Activated CD8-positive, alpha-beta memory T cell treated with anti-CD3 and anti-CD28 coated beads for 36 hours (primary cell): Measurements from ENCODE around the gene NR2C2AP. TPM values are rescaled to one million over a fixed set of nuclear protein-coding genes. Genes with fewer than 3 reads are reported as not detected.

Source experiments
- CTCF ChIA-PET: fragments of 350-600 bp; sonication (Branson Sonifier 250); formaldehyde crosslinking; loops from one replicate; lab custom pipeline; 2021; ENCODE audit warnings: antibody characterized with exemption; lab: Charles Lee
- POLR2A ChIA-PET: fragments of 350-600 bp; sonication (Branson Sonifier 250); formaldehyde crosslinking; loops from one replicate; lab custom pipeline; 2021; ENCODE audit warnings: antibody characterized with exemption; lab: Charles Lee
- total RNA-seq, 2 experiments: library from RNA; stranded (reverse); gene quantifications; one replicate each; pipeline ENCODE4 v1.2.3, GENCODE V29; 2021

The NR2C2AP gene, protein sequence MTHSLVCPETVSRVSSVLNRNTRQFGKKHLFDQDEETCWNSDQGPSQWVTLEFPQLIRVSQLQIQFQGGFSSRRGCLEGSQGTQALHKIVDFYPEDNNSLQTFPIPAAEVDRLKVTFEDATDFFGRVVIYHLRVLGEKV
- 10 to 100 TPM; 57.0 to 57.3 TPM for total RNA-seq

DNA sequence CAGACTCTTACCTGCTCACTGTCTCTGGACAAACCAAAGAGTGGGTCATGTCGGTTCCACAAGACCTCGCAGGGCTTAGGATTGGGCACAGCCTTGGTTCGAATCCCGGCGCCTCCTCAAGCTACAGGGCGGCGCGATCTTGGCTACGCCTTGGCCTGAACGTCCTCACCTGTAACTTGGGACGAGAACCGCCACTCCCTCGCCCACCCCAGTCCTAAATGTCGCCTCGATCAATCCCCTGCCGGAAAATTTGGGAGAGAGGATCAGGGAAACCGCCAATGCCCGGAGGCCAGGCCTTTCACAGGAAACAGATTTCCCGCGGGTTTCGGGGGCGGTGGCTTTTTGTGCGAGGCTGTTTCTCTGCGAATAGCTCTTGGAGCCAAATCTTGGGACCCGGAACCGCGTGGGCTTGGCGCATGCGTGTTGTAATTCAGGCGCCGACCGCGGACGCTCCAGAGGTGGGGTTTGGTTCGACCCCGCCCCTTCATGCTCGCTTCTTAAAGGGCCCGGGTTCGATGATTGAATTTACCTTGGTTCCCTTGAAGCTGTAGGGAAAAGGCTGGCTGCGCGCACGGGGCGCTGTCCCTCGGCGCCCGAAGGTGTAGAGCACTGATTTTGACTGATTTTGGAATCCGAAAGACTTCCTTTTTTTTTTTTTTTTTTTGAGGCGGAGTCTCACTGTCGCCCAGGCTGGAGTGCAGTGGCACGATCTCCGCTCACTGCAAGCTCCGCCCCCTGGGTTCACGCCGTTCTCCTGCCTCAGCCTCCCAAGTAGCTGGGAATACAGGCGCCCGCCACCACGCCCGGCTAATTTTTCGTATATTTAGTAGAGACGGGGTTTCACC lies at the start of gene NR2C2AP:
NR2C2AP (minus strand) TSS at position 403 of the 845 bp plus-strand sequence; CDS start at position 49, 354 bp downstream.
- CTCF ChIA-PET, result interaction anchor here (0.7 to 2.5 kb wide), 8 partner anchors 8 to 151 kb away, joined by 3 to 8 read pairs (median 4); partner anchors contain the start of genes BORCS8 and MEF2B
- POLR2A ChIA-PET, result interaction anchor here (0.6 to 1.2 kb wide), 7 partner anchors 10 to 711 kb away, joined by 3 to 15 read pairs (median 3); partner anchors contain the start of gene BORCS8

DNA sequence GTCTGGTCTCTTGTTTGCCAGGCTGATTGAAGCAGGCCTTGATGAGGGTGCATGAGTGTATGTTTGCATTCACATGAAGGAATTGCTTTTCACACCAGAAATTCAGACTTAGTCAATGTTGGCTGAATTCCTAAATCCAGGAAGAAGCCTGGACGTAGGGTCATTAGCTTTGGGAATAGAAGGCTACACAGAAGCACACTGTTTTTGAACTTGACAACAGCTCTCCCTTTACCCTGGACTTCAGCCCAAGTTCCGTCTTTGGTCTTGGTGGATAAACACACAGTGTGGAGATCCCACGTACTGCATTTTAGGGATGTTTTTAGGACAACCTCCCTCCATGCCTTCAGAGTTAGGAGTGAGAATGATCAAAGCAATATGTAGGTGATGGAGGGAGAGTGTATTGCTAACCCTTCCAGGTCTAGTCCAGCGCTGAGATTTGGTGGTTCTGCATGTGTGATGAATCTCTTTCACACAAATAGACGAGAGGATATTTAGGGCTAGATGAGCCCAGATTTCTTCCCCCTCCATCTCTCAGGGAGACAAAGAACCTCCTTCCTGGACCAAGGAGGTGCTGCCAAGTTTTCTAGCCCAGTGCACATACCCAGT lies 47.1 kb upstream of the NR2C2AP start:
- CTCF ChIA-PET, result no interaction called here

DNA sequence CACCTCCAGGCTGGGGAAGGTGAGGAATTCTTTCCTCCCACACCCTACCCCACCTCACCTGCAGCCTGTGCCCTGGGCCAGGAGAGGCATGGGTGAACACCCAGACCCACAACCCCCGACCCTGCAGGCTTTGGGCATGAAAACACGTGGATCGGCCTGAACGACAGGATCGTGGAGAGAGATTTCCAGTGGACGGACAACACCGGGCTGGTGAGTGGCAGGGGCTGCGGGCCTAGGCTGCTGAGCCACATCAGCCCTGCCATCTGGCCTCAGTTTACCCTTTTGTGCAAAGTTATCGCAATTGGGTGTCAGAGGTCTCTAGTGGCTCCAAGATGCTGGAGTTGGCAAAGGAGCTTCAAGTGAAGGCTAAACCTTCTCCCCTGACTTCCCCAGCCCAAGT lies 37.3 kb upstream of the NR2C2AP start:
- ChIA-PET POLR2A (no interaction called here), CTCF (no interaction called here)

More for the DNA sequence above, 47.1 kb upstream of the NR2C2AP start:
- POLR2A ChIA-PET, result no interaction called here

DNA sequence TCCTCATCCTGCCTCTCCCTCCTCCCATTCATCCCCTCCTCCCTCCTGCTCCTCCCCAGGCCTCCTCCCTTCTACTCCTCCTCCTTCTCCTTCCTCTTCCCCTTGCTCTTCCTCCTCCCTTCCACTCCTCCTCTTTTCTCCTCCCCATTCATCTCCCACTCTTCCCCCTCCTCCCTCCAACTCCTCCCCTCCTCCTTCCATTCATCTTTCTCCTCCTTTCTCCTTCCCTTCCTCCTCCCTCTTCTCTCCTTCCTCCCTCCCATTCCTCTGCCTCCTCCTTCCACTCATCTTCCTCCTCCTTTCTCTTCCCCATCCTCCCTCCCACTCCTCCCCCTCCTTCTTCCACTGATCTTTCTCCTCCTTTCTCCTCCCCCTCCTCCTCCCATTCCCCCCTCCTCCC lies 36.5 kb upstream of the NR2C2AP start:
- POLR2A ChIA-PET, result no interaction called here
- CTCF ChIA-PET, result no interaction called here

DNA sequence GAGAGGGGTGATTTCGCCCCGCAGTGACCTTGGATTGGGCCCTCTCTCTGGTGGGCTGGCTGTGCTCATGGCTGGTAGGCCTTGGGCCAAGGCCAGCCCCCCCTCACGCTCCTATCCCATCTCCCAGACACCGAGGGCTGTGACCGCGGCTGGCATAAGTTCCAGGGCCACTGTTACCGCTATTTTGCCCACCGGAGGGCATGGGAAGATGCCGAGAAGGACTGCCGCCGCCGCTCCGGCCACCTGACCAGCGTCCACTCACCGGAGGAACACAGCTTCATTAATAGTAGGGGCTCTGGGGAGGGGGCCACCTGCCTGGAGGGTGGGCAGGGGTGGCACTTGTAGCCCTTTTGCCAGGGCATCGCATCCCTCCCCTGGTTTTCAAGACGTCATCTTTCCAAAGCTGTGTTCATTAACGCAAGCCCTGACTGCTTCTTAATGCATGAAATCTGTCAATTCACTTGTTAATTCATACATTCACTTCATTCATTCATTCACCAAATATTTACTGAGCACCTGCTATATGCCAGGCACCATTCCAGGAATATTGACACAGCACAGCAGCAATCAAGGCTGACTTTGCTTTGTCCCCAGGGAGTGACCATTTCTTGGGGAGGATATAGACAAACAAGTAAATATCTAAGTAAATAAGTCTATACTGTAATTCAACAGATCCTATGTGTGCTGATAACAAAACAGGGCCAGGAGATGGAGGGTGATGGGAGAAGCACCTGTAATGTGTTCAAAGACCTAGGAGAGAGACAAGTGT lies 35.1 kb upstream of the NR2C2AP start:
- ChIA-PET POLR2A (no interaction called here), CTCF (no interaction called here)

DNA sequence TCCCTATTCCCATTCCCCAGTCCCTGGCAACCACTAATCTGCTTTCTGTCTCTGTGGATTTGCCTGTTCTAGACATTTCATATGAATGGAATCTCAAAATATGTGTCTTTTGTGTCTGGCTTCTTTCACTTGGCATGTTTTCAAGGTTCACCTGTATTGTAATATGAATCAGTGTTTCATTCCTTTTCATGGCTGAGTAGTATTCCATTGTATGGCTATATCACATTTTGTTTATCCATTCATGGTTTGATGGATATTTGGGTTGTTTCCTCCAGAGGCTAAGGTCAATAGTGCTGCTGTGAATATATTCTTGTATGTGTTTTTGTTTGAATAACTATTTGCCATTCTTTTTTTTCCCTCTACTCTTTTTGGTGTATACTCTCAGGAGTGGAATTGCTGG lies 33.0 kb upstream of the NR2C2AP start:
- CTCF ChIA-PET, result no interaction called here
- POLR2A ChIA-PET, result no interaction called here

DNA sequence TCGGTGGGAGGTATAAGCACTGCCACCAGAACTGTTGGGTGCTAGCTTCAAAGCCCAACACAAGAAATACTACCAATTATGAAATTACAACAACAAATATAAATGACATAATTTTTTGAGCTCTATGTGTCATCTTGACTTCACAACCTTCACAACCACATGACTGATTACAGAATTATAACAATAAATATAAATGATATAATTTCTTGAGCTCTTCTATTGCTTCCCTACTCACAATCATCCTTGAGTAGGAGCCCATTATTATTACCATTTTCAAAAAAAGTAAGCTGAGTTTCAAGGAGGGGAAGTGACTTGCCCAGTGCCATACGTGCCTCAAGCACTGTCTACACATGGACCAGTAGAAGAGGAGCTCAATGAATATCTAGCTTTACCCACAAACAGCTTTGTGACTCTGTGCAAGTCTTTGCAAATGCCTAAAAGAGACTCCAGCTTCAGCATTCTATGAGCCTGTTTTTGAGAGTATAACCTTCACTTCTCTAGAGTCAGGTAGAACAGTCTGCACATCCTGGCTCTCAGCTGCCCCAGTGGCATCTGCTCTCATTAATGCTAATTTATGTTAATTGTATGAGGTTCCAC lies 31.1 kb upstream of the NR2C2AP start:
- POLR2A ChIA-PET, result no interaction called here
- CTCF ChIA-PET, result interaction anchor here (2.3 kb wide), 1 partner anchor 10 kb away, joined by 10 read pairs; no protein-coding TSS in a partner anchor

DNA sequence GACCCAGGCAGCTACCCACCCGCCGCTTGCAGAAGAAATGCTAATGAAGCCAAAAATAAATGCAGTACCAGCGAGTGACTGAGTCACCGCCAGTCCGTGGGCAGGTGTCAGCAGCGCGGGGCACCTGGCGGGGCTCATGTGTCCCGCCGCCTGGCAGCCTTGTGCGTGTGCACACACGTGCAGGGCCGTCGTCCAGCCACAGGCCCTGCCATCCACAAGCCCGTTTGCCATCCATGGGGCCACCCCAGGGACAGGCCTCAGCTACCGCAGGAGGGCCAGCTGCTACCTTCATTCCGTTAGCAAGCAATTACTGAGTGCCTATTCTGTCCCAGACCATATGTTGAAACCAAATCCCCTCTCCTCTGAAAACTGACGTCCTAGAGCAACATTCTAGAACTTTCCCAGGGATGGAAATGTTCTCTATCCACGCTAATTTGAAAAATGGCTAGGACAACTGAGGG lies 29.1 kb upstream of the NR2C2AP start:
- POLR2A ChIA-PET, result no interaction called here
- CTCF ChIA-PET, result no interaction called here

DNA sequence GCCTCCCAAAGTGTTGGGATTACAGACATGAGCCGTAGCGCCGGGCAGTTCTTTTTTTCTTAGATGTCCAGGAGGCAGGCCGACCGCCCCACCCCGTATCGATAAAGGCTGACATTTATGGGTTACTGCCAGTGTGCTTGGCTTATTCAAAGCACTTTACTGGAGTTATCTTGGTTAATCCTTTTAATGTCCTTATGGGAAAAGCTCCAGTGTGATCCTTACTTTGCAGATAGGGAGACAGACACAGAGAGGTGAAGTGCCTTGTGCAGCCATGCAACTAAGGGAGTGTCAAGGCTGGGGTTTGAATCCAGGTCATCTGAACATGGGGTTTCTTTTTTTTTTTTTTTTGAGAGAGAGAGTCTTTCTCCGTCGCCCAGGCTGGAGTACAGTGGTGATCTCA lies 27.8 kb upstream of the NR2C2AP start:
- ChIA-PET CTCF (no interaction called here), POLR2A (no interaction called here)

DNA sequence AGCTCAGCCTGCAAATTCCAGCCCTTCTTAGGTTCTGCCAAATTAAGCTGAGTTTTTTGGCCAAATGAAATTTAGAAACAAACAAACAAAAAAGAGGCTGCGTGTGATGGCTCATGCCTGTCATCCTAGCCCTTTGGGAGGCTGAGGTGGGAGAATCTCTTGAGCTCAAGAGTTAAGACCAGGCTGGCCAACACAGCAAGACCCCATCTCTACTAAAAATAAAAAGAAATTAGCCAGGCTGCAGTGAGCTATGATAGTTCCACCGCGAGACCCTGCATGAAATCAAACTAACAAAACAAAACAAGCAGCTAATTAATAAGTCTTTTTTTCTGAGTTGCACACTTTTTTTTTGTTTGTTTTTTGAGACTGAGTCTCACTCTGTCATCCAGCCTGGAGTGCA lies 26.5 kb upstream of the NR2C2AP start:
- ChIA-PET POLR2A (no interaction called here), CTCF (no interaction called here)

DNA sequence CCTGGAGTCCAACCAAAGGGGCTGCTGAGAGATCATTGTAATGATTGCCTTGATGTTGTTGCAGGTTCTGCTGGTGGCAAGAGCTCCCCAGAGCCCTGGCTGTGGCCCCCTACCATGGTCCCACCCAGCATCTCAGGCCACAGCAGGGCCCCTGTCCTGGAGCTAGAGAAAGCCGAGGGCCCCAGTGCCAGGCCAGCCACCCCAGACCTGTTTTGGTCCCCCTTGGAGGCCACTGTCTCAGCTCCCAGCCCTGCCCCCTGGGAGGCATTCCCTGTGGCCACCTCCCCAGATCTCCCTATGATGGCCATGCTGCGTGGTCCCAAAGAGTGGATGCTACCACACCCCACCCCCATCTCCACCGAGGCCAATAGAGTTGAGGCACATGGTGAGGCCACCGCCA lies 24.0 kb upstream of the NR2C2AP start:
- CTCF ChIA-PET, result interaction anchor here (1.1 kb wide), 1 partner anchor 13 kb away, joined by 4 read pairs; no protein-coding TSS in a partner anchor
- POLR2A ChIA-PET, result no interaction called here

DNA sequence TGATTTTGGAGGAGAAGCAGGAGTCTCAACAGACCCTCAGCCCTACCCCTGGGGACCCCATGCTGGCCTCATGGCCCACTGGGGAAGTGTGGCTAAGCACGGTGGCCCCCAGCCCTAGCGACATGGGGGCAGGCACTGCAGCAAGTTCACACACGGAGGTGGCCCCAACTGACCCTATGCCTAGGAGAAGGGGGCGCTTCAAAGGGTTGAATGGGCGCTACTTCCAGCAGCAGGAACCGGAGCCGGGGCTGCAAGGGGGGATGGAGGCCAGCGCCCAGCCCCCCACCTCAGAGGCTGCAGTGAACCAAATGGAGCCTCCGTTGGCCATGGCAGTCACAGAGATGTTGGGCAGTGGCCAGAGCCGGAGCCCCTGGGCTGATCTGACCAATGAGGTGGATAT lies 23.4 kb upstream of the NR2C2AP start:
- ChIA-PET CTCF (interaction anchor here (1.1 kb wide), 1 partner anchor 13 kb away, joined by 4 read pairs; no protein-coding TSS in a partner anchor), POLR2A (no interaction called here)

DNA sequence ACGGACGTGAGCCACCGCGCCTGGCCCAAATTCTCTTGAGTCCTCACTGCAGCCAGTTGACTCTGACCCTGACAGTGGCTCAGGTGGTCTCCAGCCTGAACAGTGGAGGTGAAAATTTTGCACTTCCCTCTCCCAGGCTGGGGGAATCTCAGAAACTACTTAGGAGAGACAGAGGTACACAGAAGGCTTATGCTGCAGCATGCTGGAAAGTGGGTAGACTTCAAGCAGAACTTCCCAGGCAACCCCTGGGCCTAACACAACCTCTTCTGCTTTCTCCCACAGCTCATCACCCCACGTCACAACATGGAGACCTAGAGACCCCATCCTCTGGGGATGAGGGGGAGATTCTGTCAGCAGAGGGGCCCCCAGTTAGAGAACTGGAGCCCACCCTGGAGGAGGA lies 23.0 kb upstream of the NR2C2AP start:
- ChIA-PET CTCF (interaction anchor here (0.6 to 2.8 kb wide), 3 partner anchors 8 to 178 kb away, joined by 3 to 10 read pairs (median 4); no protein-coding TSS in a partner anchor), POLR2A (no interaction called here)

DNA sequence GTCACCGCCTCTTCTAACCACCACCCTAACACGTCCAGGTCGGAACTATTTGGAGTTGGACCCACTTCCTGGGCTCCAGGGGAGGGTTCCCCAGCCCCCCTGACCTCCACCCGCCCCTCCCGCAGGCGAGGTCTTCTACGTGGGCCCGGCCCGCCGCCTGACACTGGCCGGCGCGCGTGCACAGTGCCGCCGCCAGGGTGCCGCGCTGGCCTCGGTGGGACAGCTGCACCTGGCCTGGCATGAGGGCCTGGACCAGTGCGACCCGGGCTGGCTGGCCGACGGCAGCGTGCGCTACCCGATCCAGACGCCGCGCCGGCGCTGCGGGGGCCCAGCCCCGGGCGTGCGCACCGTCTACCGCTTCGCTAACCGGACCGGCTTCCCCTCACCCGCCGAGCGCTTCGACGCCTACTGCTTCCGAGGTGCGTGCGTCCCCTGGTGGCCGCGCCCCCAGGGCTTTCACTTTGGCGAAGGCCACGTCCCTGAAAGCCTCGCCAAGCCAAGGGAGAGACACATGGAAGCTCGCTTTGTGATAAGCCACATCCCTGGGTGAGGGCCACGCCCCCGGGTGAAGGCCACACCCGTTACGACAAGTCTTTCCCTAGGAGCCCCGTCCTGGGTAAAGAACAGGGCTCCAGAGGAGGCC lies 21.8 kb upstream of the NR2C2AP start:
- ChIA-PET POLR2A (interaction anchor here (0.7 to 1.1 kb wide), 3 partner anchors 12 to 22 kb away, joined by 3 read pairs; partner anchors contain the start of gene NR2C2AP), CTCF (interaction anchor here (0.6 to 2.8 kb wide), 5 partner anchors 10 to 79 kb away, joined by 3 to 10 read pairs (median 3); no protein-coding TSS in a partner anchor)

DNA sequence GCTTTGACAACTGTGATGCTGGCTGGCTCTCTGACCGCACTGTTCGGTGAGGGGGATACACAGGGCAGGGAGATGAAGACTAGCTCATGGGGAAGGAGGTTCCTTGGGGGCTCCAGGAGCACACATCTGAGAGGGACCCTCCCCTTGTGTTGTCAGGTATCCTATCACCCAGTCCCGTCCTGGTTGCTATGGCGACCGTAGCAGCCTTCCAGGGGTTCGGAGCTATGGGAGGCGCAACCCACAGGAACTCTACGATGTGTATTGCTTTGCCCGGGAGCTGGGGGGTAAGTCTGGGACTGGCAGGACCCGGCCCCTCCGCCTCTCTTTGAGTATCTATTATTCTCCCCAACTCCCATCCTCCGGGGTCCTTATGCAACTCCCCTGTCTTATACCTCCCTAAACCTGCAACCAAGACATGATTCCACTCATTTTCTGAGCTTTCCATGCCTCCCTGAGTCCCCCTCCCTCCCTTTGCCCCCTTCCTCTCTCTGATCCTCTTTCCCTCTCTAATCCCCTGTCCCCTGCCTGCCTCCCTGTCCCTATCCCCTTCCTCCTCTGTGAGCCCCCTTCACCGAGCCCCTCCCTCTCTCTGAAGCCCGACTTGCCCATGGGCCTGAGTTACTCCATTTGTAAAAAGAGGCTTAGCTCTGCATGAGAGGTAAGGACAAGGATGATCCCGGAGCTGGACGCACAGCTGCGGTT lies 21.1 kb upstream of the NR2C2AP start:
- ChIA-PET POLR2A (interaction anchor here (0.7 to 1.1 kb wide), 3 partner anchors 11 to 22 kb away, joined by 3 read pairs; partner anchors contain the start of gene NR2C2AP), CTCF (interaction anchor here (1.3 to 2.8 kb wide), 3 partner anchors 10 to 78 kb away, joined by 3 to 10 read pairs (median 3); no protein-coding TSS in a partner anchor)

DNA sequence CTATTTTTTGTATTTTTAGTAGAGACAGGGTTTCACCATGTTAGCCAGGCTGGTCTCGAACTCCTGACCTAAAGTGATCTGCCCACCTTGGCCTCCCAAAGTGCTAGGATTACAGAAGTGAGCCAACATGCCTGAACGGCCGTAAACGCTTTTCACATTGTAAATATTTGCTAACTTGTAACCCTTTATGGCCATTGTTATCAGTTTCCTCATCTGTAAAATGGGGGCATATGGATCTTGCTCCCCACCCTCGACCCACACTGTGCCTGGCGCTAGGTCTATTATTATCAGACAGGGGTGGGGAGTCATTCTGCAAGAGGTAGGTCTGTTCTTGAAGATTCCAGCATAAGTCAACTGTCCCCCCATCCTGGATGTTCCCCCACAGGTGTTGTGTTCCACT lies 20.4 kb upstream of the NR2C2AP start:
- ChIA-PET CTCF (interaction anchor here (1.3 to 2.8 kb wide), 3 partner anchors 11 to 78 kb away, joined by 3 to 10 read pairs (median 3); no protein-coding TSS in a partner anchor), POLR2A (no interaction called here)

DNA sequence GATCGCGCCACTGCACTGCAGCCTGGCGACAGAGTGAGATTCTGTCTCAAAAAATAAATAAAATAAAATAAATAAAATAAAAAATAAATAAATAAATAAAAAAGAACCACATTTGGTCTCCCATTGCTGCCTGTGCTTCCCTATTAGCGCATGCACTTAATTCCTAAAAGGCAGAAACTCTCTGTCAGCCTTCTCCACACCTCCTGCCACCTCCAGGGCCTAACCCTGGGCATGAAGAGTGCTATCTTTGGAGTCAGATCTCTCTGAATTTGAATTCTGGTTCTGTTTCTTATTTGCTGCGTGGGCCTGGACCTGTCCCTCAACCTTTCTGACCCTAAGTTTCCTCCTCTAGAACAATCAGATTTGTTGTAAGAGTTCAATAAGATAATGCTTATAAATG lies 19.8 kb upstream of the NR2C2AP start:
- POLR2A ChIA-PET, result no interaction called here
- CTCF ChIA-PET, result interaction anchor here (2.8 kb wide), 1 partner anchor 11 kb away, joined by 10 read pairs; no protein-coding TSS in a partner anchor
